Neural progenitor cell (in vitro differentiated cells): Measurements from ENCODE around the gene MIGA1. TPM values are rescaled to one million over a fixed set of nuclear protein-coding genes. Genes with fewer than 3 reads are reported as not detected.

Experiments
- DNase-seq: peaks from one replicate; pipeline ENCODE4 v3.0.0-alpha.2; 2016; ENCODE audit warnings: low spot score
- H2AFZ ChIP-seq: fragments of 200-600 bp; sonication (generic); replicated peaks from 2 replicates; pipeline ENCODE4 v1.6.1; 2016; ENCODE audit warnings: antibody characterized with exemption
- H3F3A ChIP-seq: fragments of 200-600 bp; sonication (generic); 2 replicates; pipeline ENCODE4 v1.6.1; 2016; ENCODE audit warnings: antibody characterized with exemption, low read depth
- H3K27ac ChIP-seq: fragments of 200-600 bp; sonication (generic); 2 replicates; pipeline ENCODE4 v1.5.1; 2016; ENCODE audit warnings: mild to moderate bottlenecking
- H3K27me3 ChIP-seq: fragments of 200-600 bp; sonication (generic); 2 replicates; pipeline ENCODE4 v1.6.1; 2016; ENCODE audit warnings: mild to moderate bottlenecking, moderate library complexity
- H3K36me3 ChIP-seq: fragments of 200-600 bp; sonication (generic); 2 replicates; pipeline ENCODE4 v1.5.1; 2016
- H3K4me1 ChIP-seq: fragments of 200-600 bp; sonication (generic); 2 replicates; pipeline ENCODE4 v1.6.1; 2016; ENCODE audit warnings: mixed run types
- H3K4me2 ChIP-seq: fragments of 200-600 bp; sonication (generic); 2 replicates; pipeline ENCODE4 v1.6.1; 2016
- H3K4me3 ChIP-seq: fragments of 200-600 bp; sonication (generic); 2 replicates; pipeline ENCODE4 v1.5.1; 2016
- H3K79me2 ChIP-seq: fragments of 200-600 bp; sonication (generic); 2 replicates; pipeline ENCODE4 v1.6.1; 2016; ENCODE audit warnings: low read depth
- H3K9ac ChIP-seq: fragments of 200-600 bp; sonication (generic); 2 replicates; pipeline ENCODE4 v1.6.1; 2016
- H3K9me3 ChIP-seq: fragments of 200-600 bp; sonication (generic); 2 replicates; pipeline ENCODE4 v1.5.1; 2016; ENCODE audit warnings: low read depth
- H4K20me1 ChIP-seq: fragments of 200-600 bp; sonication (generic); 2 replicates; pipeline ENCODE4 v1.6.1; 2016; ENCODE audit warnings: low read depth
- H3K27ac Mint-ChIP-seq: 3 replicates; pipeline ENCODE4 v1.8.0; 2021; ENCODE audit warnings: mixed read lengths
- H3K27me3 Mint-ChIP-seq: 2 replicates; pipeline ENCODE4 v1.8.0; 2022; ENCODE audit warnings: low read depth, mild to moderate bottlenecking, inconsistent platforms, moderate library complexity, mixed read lengths; ENCODE audit not compliant: insufficient read depth
- H3K36me3 Mint-ChIP-seq: 3 replicates; pipeline ENCODE4 v1.8.0; 2021; ENCODE audit warnings: mixed read lengths
- H3K4me1 Mint-ChIP-seq: 3 replicates; pipeline ENCODE4 v1.8.0; 2021; ENCODE audit warnings: mixed read lengths
- H3K4me3 Mint-ChIP-seq: 3 replicates; pipeline ENCODE4 v1.8.0; 2021; ENCODE audit warnings: mild to moderate bottlenecking, moderate library complexity, mixed read lengths
- H3K9me3 Mint-ChIP-seq: 3 replicates; pipeline ENCODE4 v1.8.0; 2020; ENCODE audit warnings: mixed read lengths
- EZH2 ChIP-seq: fragments of 200-600 bp; sonication (generic); IDR thresholded peaks from 2 replicates; pipeline ENCODE4 v1.6.1; 2017; ENCODE audit warnings: antibody characterized with exemption, mild to moderate bottlenecking, moderate library complexity
- EZH2phosphoT487 ChIP-seq: fragments of 200-600 bp; sonication (generic); IDR thresholded peaks from 2 replicates; pipeline ENCODE4 v1.6.1; 2017; ENCODE audit warnings: antibody characterized with exemption
- total RNA-seq: library from RNA; depleted of rRNA; stranded (reverse); fragments of >200 nt; gene quantifications from 2 replicates; pipeline ENCODE4 v1.2.3, GENCODE V29; 2015; ENCODE audit warnings: low replicate concordance
- TF ChIP-seq, protein P1 (sequence below): fragments of 200-600 bp; sonication (generic); IDR thresholded peaks from 2 replicates; pipeline ENCODE4 v1.5.1; 2017; ENCODE audit warnings: antibody characterized with exemption, mild to moderate bottlenecking

The MIGA1 gene
- total RNA-seq, 1 donor from 2014 or later = 12.6 TPM

GRCh38 chr1:77845951-77846350 is 66.5 kb downstream of the MIGA1 start:
- TF ChIP-seq, protein P1, sequence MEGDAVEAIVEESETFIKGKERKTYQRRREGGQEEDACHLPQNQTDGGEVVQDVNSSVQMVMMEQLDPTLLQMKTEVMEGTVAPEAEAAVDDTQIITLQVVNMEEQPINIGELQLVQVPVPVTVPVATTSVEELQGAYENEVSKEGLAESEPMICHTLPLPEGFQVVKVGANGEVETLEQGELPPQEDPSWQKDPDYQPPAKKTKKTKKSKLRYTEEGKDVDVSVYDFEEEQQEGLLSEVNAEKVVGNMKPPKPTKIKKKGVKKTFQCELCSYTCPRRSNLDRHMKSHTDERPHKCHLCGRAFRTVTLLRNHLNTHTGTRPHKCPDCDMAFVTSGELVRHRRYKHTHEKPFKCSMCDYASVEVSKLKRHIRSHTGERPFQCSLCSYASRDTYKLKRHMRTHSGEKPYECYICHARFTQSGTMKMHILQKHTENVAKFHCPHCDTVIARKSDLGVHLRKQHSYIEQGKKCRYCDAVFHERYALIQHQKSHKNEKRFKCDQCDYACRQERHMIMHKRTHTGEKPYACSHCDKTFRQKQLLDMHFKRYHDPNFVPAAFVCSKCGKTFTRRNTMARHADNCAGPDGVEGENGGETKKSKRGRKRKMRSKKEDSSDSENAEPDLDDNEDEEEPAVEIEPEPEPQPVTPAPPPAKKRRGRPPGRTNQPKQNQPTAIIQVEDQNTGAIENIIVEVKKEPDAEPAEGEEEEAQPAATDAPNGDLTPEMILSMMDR = no peak
- TF ChIP-seq EZH2phosphoT487 = no peak
- no peak for TF ChIP-seq EZH2
- Histone ChIP-seq H3K9me3 (no peaks in the 10 kb centered on the region), H3K27me3 (no peaks in the 10 kb centered on the region), H3K4me2 (no peak overlapping the region), H4K20me1 (no peaks in the 10 kb centered on the region), H3K4me3 (no peak overlapping the region), H3F3A (no peaks in the 10 kb centered on the region), H3K27ac (no peak overlapping the region), H3K4me1 (no peaks in the 10 kb centered on the region), H3K9ac (no peak overlapping the region), H2AFZ (no peak overlapping the region), H3K36me3 (peaks cover 3% of the 10 kb centered on the region), H3K79me2 (no peaks in the 10 kb centered on the region)
- H3K27me3 Mint-ChIP-seq = no peaks in the 10 kb centered on the region
- no peak for DNase-seq
- H3K27ac Mint-ChIP-seq = no peak overlapping the region
- H3K36me3 Mint-ChIP-seq = no peaks in the 10 kb centered on the region
- no peak overlapping the region for H3K4me3 Mint-ChIP-seq
- H3K4me1 Mint-ChIP-seq = no peaks in the 10 kb centered on the region
- H3K9me3 Mint-ChIP-seq = no peaks in the 10 kb centered on the region

DNA sequence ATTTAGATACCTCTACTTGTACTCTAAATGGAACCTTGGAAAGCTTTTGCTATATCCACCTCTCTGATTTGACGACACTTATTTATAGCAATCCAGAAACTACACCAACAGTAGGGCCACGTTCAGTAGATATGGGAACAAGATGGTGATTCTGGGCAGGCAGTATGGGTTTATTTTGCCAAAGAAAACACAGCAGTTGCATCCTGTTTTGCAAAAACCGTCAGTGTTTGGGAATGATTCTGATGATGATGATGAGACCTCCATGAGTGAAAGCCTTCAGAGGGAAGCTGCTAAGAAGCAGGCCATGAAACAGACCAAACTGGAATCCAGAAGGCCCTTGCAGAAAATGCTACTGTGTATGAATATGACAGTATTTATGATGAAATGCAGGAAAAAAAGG is 67.5 kb downstream of the MIGA1 start:
- Histone ChIP-seq H3K4me1 (no peaks in the 10 kb centered on the region), H3F3A (no peaks in the 10 kb centered on the region), H3K4me3 (no peak overlapping the region), H3K79me2 (no peaks in the 10 kb centered on the region), H2AFZ (no peak overlapping the region), H3K27ac (no peak overlapping the region), H3K4me2 (no peak overlapping the region), H3K27me3 (no peaks in the 10 kb centered on the region), H3K9ac (no peak overlapping the region), H3K36me3 (peaks cover 3% of the 10 kb centered on the region), H4K20me1 (no peaks in the 10 kb centered on the region), H3K9me3 (no peaks in the 10 kb centered on the region)
- no peak for DNase-seq
- no peak overlapping the region for H3K4me3 Mint-ChIP-seq
- no peaks in the 10 kb centered on the region for H3K9me3 Mint-ChIP-seq
- H3K4me1 Mint-ChIP-seq = no peaks in the 10 kb centered on the region
- TF ChIP-seq, protein P1 = no peak
- TF ChIP-seq EZH2 (no peak), EZH2phosphoT487 (no peak)
- no peaks in the 10 kb centered on the region for H3K36me3 Mint-ChIP-seq
- no peaks in the 10 kb centered on the region for H3K27me3 Mint-ChIP-seq
- no peak overlapping the region for H3K27ac Mint-ChIP-seq

GRCh38 chr1:77847621-77848080 is 68.2 kb downstream of the MIGA1 start:
- no peak for DNase-seq
- H3K79me2 ChIP-seq = no peaks in the 10 kb centered on the region
- no peaks in the 10 kb centered on the region for H3F3A ChIP-seq
- Mint-ChIP-seq H3K4me1 (no peaks in the 10 kb centered on the region), H3K4me3 (no peak overlapping the region), H3K36me3 (no peaks in the 10 kb centered on the region), H3K27me3 (no peaks in the 10 kb centered on the region), H3K27ac (no peak overlapping the region), H3K9me3 (no peaks in the 10 kb centered on the region)
- TF ChIP-seq EZH2 = no peak
- TF ChIP-seq, protein P1 = no peak
- TF ChIP-seq EZH2phosphoT487 = no peak
- peaks cover 3% of the 10 kb centered on the region for H3K36me3 ChIP-seq
- no peaks in the 10 kb centered on the region for H3K4me1 ChIP-seq
- no peak overlapping the region for H3K27ac ChIP-seq
- no peak overlapping the region for H2AFZ ChIP-seq
- H3K9ac ChIP-seq = no peak overlapping the region
- H3K4me2 ChIP-seq = no peak overlapping the region
- H3K4me3 ChIP-seq = no peak overlapping the region
- H4K20me1 ChIP-seq = no peaks in the 10 kb centered on the region
- H3K27me3 ChIP-seq = no peaks in the 10 kb centered on the region
- no peaks in the 10 kb centered on the region for H3K9me3 ChIP-seq
